OCI-LY1 (cell line): ENCODE results near the gene MEMO1.

Source experiments
- H2AFZ ChIP-seq: fragments of 200-600 bp; sonication (generic), shearing (Covaris generic); 2 replicates; pipeline ENCODE4 v1.6.0; 2014; ENCODE audit warnings: antibody characterized with exemption, mild to moderate bottlenecking, low read length
- H3F3A ChIP-seq: fragments of 200-600 bp; sonication (generic), shearing (Covaris generic); 2 replicates; pipeline ENCODE4 v1.6.0; 2014; ENCODE audit warnings: mild to moderate bottlenecking, antibody characterized with exemption, low read length, moderate library complexity; ENCODE audit not compliant: insufficient read depth
- H3K27ac ChIP-seq: fragments of 200-600 bp; sonication (generic); 2 replicates; pipeline ENCODE4 v1.5.1; 2014; ENCODE audit warnings: low read length, mixed run types, mild to moderate bottlenecking, low read depth; ENCODE audit not compliant: poor library complexity, severe bottlenecking
- H3K27me3 ChIP-seq: fragments of 200-600 bp; sonication (generic); 2 replicates; pipeline ENCODE4 v1.6.0; 2014; ENCODE audit warnings: antibody characterized with exemption, mild to moderate bottlenecking, low read length, moderate library complexity; ENCODE audit not compliant: insufficient read depth
- H3K36me3 ChIP-seq: fragments of 200-600 bp; sonication (generic); 2 replicates; pipeline ENCODE4 v1.6.1; 2014; ENCODE audit warnings: mild to moderate bottlenecking, antibody characterized with exemption, low read length, moderate library complexity, mixed read lengths; ENCODE audit not compliant: insufficient read depth
- H3K4me1 ChIP-seq: fragments of 200-600 bp; sonication (generic); 2 replicates; pipeline ENCODE4 v1.5.1; 2014; ENCODE audit warnings: mild to moderate bottlenecking, low read length, moderate library complexity; ENCODE audit not compliant: insufficient read depth, severe bottlenecking
- H3K4me2 ChIP-seq: fragments of 200-600 bp; sonication (generic), shearing (Covaris generic); 2 replicates; pipeline ENCODE4 v1.6.1; 2014; ENCODE audit warnings: low read length
- H3K4me3 ChIP-seq: fragments of 200-600 bp; sonication (generic); 2 replicates; pipeline ENCODE4 v1.5.1; 2014; ENCODE audit warnings: low read length, low read depth, mild to moderate bottlenecking, mixed read lengths; ENCODE audit not compliant: poor library complexity, severe bottlenecking
- H3K79me2 ChIP-seq: fragments of 200-600 bp; shearing (Covaris generic); 2 replicates; pipeline ENCODE4 v1.6.1; 2016; ENCODE audit warnings: mixed run types, low read length, mixed read lengths; ENCODE audit not compliant: insufficient read depth
- H3K9ac ChIP-seq: fragments of 200-600 bp; sonication (generic), shearing (Covaris generic); 2 replicates; pipeline ENCODE4 v1.6.1; 2014; ENCODE audit warnings: mild to moderate bottlenecking, low read length, mixed read lengths
- H3K9me2 ChIP-seq: fragments of 200-600 bp; sonication (generic), shearing (Covaris generic); 2 replicates; pipeline ENCODE4 v1.6.1; 2014; ENCODE audit warnings: low read depth, mild to moderate bottlenecking, low read length, mixed read lengths
- H3K9me3 ChIP-seq: fragments of 200-600 bp; shearing (Covaris generic); 2 replicates; pipeline ENCODE4 v1.6.1; 2014; ENCODE audit warnings: low read length, mixed read lengths
- H4K20me1 ChIP-seq: fragments of 200-600 bp; sonication (generic), shearing (Covaris generic); 2 replicates; pipeline ENCODE4 v1.6.0; 2016; ENCODE audit warnings: mild to moderate bottlenecking, low read length; ENCODE audit not compliant: insufficient read depth
- CTCF ChIP-seq: fragments of 200-600 bp; sonication (generic), shearing (Covaris generic); IDR thresholded peaks from 2 replicates; pipeline ENCODE4 v1.5.1; 2017; ENCODE audit warnings: mild to moderate bottlenecking, antibody characterized with exemption, low read length, moderate library complexity, mixed read lengths
- EZH2 ChIP-seq: fragments of 200-600 bp; sonication (generic), shearing (Covaris generic); IDR thresholded peaks from 2 replicates; pipeline ENCODE4 v1.8.0; 2017; ENCODE audit warnings: borderline replicate concordance, mixed run types, mild to moderate bottlenecking, antibody characterized with exemption, low read length, moderate library complexity, mixed read lengths

Gene MEMO1

GRCh38 chr2:32009516-32010256, 1.1 kb downstream of the MEMO1 start:
- Histone ChIP-seq H2AFZ (no peak overlapping the region), H3K9ac (peak overlapping the region; percentile 96), H4K20me1 (no peaks in the 10 kb centered on the region), H3K4me2 (peak overlapping the region; percentile 97), H3K9me3 (no peaks in the 10 kb centered on the region), H3K36me3 (peaks cover 10% of the 10 kb centered on the region), H3F3A (no peaks in the 10 kb centered on the region), H3K9me2 (no peaks in the 10 kb centered on the region), H3K27ac (peak overlapping the region; percentile 80), H3K4me3 (peak overlapping the region; percentile 96), H3K27me3 (no peaks in the 10 kb centered on the region), H3K79me2 (peaks cover 49% of the 10 kb centered on the region), H3K4me1 (peaks cover 38% of the 10 kb centered on the region)
- TF ChIP-seq EZH2 (no peak), CTCF (no peak)

GRCh38 chr2:32008805-32009515, 1.8 kb downstream of the MEMO1 start:
- Histone ChIP-seq H2AFZ (no peak overlapping the region), H3K4me3 (peak overlapping the region; percentile 96), H3K27me3 (no peaks in the 10 kb centered on the region), H3K4me1 (peaks cover 44% of the 10 kb centered on the region), H4K20me1 (no peaks in the 10 kb centered on the region), H3K36me3 (peaks cover 13% of the 10 kb centered on the region), H3K9ac (peak overlapping the region; percentile 96), H3K9me3 (no peaks in the 10 kb centered on the region), H3K4me2 (peak overlapping the region; percentile 97), H3K79me2 (peaks cover 56% of the 10 kb centered on the region), H3K9me2 (no peaks in the 10 kb centered on the region), H3F3A (no peaks in the 10 kb centered on the region), H3K27ac (peak overlapping the region; percentile 80)
- TF ChIP-seq CTCF = no peak
- no peak for TF ChIP-seq EZH2

GRCh38 chr2:32007121-32007391, 3.8 kb downstream of the MEMO1 start:
- H4K20me1 ChIP-seq = no peaks in the 10 kb centered on the region
- no peak overlapping the region for H3K27ac ChIP-seq
- no peak overlapping the region for H3K4me2 ChIP-seq
- no peak overlapping the region for H3K9ac ChIP-seq
- H3K4me3 ChIP-seq = no peak overlapping the region
- H3K9me3 ChIP-seq = no peaks in the 10 kb centered on the region
- no peaks in the 10 kb centered on the region for H3K9me2 ChIP-seq
- no peaks in the 10 kb centered on the region for H3K27me3 ChIP-seq
- peaks cover 54% of the 10 kb centered on the region for H3K4me1 ChIP-seq
- H3K79me2 ChIP-seq = peaks cover 75% of the 10 kb centered on the region
- peaks cover 13% of the 10 kb centered on the region for H3K36me3 ChIP-seq
- TF ChIP-seq CTCF (no peak), EZH2 (no peak)
- no peak overlapping the region for H2AFZ ChIP-seq
- no peaks in the 10 kb centered on the region for H3F3A ChIP-seq
